KMS-11 (cell line): ENCODE measurements around the gene CD47.

ENCODE experiments used
- H2AFZ ChIP-seq: fragments of 200-600 bp; sonication (generic); 2 replicates; pipeline ENCODE4 v1.6.1; 2016; ENCODE audit warnings: antibody characterized with exemption, mixed run types, low read depth
- H3K27ac ChIP-seq: fragments of 200-600 bp; sonication (generic); 2 replicates; pipeline ENCODE4 v1.6.1; 2016; ENCODE audit warnings: mild to moderate bottlenecking, mixed run types
- H3K27me3 ChIP-seq: fragments of 200-600 bp; sonication (generic); 2 replicates; pipeline ENCODE4 v1.6.1; 2017; ENCODE audit warnings: mild to moderate bottlenecking, low read depth, mixed run types, moderate library complexity; ENCODE audit not compliant: insufficient read depth
- H3K36me3 ChIP-seq: fragments of 200-600 bp; sonication (generic); 2 replicates; pipeline ENCODE4 v1.6.1; 2017; ENCODE audit warnings: mild to moderate bottlenecking, mixed run types; ENCODE audit not compliant: insufficient read depth
- H3K4me1 ChIP-seq: fragments of 200-600 bp; sonication (generic); 2 replicates; pipeline ENCODE4 v1.6.1; 2016; ENCODE audit warnings: mild to moderate bottlenecking, low read depth, mixed run types; ENCODE audit not compliant: poor library complexity, severe bottlenecking
- H3K4me2 ChIP-seq: fragments of 200-600 bp; sonication (generic); 2 replicates; pipeline ENCODE4 v1.7.0; 2016; ENCODE audit warnings: mild to moderate bottlenecking, mixed run types
- H3K4me3 ChIP-seq: fragments of 200-600 bp; sonication (generic); IDR thresholded peaks from 2 replicates; pipeline ENCODE4 v1.6.1; 2017; ENCODE audit warnings: low read depth, low read length, mixed read lengths; ENCODE audit not compliant: insufficient read depth
- H3K79me2 ChIP-seq: fragments of 200-600 bp; sonication (generic); 2 replicates; pipeline ENCODE4 v1.6.1; 2016; ENCODE audit warnings: low read depth, mixed run types; ENCODE audit not compliant: insufficient read depth
- H3K9ac ChIP-seq: fragments of 200-600 bp; sonication (generic); 2 replicates; pipeline ENCODE4 v1.6.1; 2016; ENCODE audit warnings: mild to moderate bottlenecking, mixed run types
- H4K20me1 ChIP-seq: fragments of 200-600 bp; sonication (generic); 2 replicates; pipeline ENCODE4 v1.6.1; 2016; ENCODE audit warnings: mild to moderate bottlenecking, mixed run types; ENCODE audit not compliant: insufficient read depth
- TF ChIP-seq, protein P1 (sequence below): fragments of 200-600 bp; sonication (generic); conservative IDR thresholded peaks from 2 replicates; pipeline ENCODE4 v1.6.1; 2017; ENCODE audit warnings: low read depth, mild to moderate bottlenecking, antibody characterized with exemption, low read length, moderate library complexity, mixed read lengths

CD47 gene

GRCh38 chr3:108006881-108007331 lies 83.9 kb downstream of the CD47 start:
- TF ChIP-seq, protein P1, sequence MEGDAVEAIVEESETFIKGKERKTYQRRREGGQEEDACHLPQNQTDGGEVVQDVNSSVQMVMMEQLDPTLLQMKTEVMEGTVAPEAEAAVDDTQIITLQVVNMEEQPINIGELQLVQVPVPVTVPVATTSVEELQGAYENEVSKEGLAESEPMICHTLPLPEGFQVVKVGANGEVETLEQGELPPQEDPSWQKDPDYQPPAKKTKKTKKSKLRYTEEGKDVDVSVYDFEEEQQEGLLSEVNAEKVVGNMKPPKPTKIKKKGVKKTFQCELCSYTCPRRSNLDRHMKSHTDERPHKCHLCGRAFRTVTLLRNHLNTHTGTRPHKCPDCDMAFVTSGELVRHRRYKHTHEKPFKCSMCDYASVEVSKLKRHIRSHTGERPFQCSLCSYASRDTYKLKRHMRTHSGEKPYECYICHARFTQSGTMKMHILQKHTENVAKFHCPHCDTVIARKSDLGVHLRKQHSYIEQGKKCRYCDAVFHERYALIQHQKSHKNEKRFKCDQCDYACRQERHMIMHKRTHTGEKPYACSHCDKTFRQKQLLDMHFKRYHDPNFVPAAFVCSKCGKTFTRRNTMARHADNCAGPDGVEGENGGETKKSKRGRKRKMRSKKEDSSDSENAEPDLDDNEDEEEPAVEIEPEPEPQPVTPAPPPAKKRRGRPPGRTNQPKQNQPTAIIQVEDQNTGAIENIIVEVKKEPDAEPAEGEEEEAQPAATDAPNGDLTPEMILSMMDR: no peak
- Histone ChIP-seq H3K36me3 (no peaks in the 10 kb centered on the region), H3K79me2 (no peaks in the 10 kb centered on the region), H3K4me1 (peaks cover 8% of the 10 kb centered on the region), H3K9ac (no peak overlapping the region), H2AFZ (no peak overlapping the region), H3K27ac (no peak overlapping the region), H4K20me1 (no peaks in the 10 kb centered on the region), H3K27me3 (no peaks in the 10 kb centered on the region), H3K4me3 (no peak overlapping the region), H3K4me2 (no peak overlapping the region)

- Histone ChIP-seq H3K27me3 (no peaks in the 10 kb centered on the region), H2AFZ (no peak overlapping the region), H4K20me1 (no peaks in the 10 kb centered on the region), H3K4me1 (peaks cover 8% of the 10 kb centered on the region), H3K9ac (no peak overlapping the region), H3K4me3 (no peak overlapping the region), H3K4me2 (no peak overlapping the region), H3K79me2 (no peaks in the 10 kb centered on the region), H3K27ac (no peak overlapping the region), H3K36me3 (no peaks in the 10 kb centered on the region)
- TF ChIP-seq, protein P1: no peak
Observed at GRCh38 chr3:108006077-108006771, 84.6 kb downstream of the CD47 start.

DNA sequence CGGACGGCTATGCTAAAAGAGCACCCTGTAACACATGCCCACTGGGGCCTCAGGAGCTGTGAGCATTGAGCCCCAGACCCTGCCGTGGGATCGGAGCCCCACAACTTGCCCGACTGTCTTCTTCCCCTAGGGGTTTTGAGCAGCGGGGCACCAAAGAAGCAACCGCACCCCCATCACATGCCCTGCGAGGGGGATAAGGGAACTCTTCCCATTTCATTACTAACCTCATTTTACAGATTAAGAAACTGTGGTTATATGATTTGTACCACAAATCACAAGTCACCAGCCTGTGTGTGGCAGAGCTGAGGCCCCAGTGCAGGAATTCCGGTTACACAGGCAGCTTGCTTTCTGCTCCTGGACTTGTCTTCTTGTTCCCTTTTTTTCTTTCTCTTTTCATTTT lies 86.2 kb downstream of the CD47 start:
- Histone ChIP-seq H2AFZ (no peak overlapping the region), H3K79me2 (no peaks in the 10 kb centered on the region), H3K4me3 (no peak overlapping the region), H3K36me3 (no peaks in the 10 kb centered on the region), H3K27ac (no peak overlapping the region), H3K9ac (no peak overlapping the region), H3K27me3 (no peaks in the 10 kb centered on the region), H3K4me1 (peaks cover 8% of the 10 kb centered on the region), H4K20me1 (no peaks in the 10 kb centered on the region), H3K4me2 (no peak overlapping the region)
- TF ChIP-seq, protein P1: no peak

DNA sequence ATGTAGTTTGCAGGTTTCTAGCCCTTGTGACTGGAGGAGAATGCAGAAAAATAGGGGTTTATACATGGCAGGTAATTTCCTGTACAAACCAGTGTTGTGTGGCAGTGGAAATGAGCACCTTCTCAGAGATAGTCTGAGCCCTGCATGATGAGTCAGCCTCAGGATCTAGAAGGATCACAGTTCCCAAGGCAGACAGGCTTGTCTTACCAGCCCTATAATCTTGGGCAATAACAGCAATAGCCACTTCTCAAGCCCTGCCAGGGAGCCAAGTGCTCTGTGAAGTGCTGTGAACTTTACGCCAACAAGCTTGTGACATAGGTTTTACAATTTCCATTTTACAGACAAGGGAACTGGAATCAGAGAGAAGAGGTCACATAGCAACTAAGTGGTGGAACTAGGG lies 89.4 kb downstream of the CD47 start:
- Histone ChIP-seq H3K79me2 (no peaks in the 10 kb centered on the region), H3K27me3 (no peaks in the 10 kb centered on the region), H3K9ac (no peak overlapping the region), H4K20me1 (no peaks in the 10 kb centered on the region), H3K36me3 (no peaks in the 10 kb centered on the region), H2AFZ (no peak overlapping the region), H3K4me2 (no peak overlapping the region), H3K4me3 (no peak overlapping the region), H3K27ac (no peak overlapping the region), H3K4me1 (no peaks in the 10 kb centered on the region)
- TF ChIP-seq, protein P1: no peak
